ENCODE results near the gene ANKRD55.
"Not testable (repeated sequence)": the region's sequence is repeated elsewhere in the genome, so short reads cannot be mapped to it uniquely, and the experiment has no call there.

Gene ANKRD55

DNA sequence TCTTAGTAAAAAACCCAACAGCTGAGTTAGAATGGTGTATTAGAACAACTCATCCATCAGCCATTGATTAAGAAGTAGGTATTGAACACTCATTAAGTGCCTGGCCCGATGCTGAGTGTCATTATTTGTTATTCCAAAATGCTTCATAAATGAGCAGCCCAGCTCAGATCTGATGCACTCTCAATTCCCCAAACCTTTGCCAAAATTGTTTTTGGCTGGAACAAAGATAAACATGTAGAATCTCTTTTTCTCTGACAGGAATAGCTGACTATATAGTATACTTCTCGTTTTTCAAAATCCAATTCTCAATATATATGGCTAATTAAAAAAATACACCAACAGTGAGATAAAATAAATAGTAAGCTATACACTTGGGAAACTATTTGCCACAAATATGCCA is 20.0 kb upstream of the ANKRD55 start:
- no peak for DNase-seq (ENCODE audit: low read depth in 2 of 2)

GRCh38 chr5:56251918-56252553 is 18.9 kb upstream of the ANKRD55 start:
- no peak for DNase-seq (ENCODE audit: low read depth in 2 of 2)

GRCh38 chr5:56251440-56251839 is 18.3 kb upstream of the ANKRD55 start:
- DNase-seq (ENCODE audit: low read depth in 2 of 2) = no peak

- DNase-seq (ENCODE audit: low read depth in 2 of 2) = no peak
Measured at GRCh38 chr5:56250011-56250410, 16.9 kb upstream of the ANKRD55 start.

- not testable (repeated sequence) for DNase-seq (ENCODE audit: low read depth in 2 of 2)
Measured at GRCh38 chr5:56249085-56249484, 16.0 kb upstream of the ANKRD55 start.

DNA sequence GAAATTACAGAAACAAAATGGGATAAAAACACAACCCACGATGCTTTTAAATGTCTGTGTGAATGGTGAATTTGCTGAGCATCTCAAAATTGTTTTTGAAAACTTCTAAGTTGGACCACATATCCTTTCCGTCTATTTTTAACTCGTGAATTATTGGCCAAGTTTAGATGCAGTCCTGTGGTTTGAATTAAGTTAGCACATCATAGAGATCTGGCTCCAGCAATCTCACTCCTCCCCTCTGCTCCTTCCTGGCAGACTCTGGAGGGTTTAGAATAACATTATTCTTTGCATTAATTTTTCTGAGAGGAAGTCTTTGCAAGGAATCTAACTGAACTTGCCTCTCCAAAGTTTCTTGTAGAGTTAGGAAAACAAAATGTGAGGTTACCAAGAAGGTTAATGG is 14.5 kb upstream of the ANKRD55 start:
- DNase-seq (ENCODE audit: low read depth in 2 of 2) = no peak

- no peak for DNase-seq (ENCODE audit: low read depth in 2 of 2)
Measured at GRCh38 chr5:56246769-56247168, 13.6 kb upstream of the ANKRD55 start.

GRCh38 chr5:56245481-56245880 is 12.4 kb upstream of the ANKRD55 start:
- DNase-seq (ENCODE audit: low read depth in 2 of 2) = no peak

DNA sequence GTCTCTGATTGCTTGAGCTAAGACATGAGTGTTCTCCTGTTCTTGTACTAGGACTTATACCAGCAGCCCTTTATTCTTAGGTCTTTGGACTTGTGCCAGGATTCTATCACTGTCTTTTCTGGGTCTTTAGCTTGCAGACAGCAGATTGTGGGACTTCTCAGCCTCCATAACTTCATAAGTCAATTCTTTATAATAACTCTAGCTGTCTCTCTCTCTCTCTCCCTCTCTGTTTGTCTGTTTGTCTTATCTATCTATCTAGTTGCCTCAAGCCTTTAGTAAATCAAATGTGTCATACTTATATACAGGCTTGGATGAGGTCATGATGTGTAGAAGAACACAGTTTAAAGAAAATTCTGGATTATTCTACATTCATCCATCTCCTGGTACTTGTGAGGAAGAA is 11.5 kb upstream of the ANKRD55 start:
- DNase-seq (ENCODE audit: low read depth in 2 of 2) = no peak

DNA sequence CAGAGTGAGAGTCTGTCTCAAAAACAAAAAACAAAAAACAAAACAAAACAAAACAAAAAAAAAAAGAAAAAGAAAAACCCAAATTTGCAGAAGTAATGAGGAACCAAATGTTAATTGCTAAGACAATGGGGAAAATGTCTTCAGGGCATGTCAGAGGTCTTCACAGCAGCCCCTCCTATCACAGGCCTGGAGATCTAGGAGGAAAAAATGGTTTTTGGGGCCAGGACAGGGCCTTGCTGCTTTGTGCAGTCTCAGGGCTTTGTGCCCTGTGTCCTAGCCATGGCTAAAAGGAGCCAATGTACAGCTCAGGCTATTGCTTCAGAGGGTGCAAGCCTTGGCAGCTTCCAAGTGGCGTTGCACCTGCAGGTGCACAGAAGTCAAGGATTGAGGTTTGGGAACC is 9.1 kb upstream of the ANKRD55 start:
- DNase-seq (ENCODE audit: low read depth in 2 of 2) = not testable (repeated sequence)

- no peak for DNase-seq (ENCODE audit: low read depth in 2 of 2)
Measured at GRCh38 chr5:56232538-56232937, 592 bp downstream of the ANKRD55 start.

- no peak for DNase-seq (ENCODE audit: low read depth in 2 of 2)
Measured at GRCh38 chr5:56230576-56230975, 2.6 kb downstream of the ANKRD55 start.

- DNase-seq (ENCODE audit: low read depth in 2 of 2) = no peak
Measured at GRCh38 chr5:56229111-56229510, 4.0 kb downstream of the ANKRD55 start.

DNA sequence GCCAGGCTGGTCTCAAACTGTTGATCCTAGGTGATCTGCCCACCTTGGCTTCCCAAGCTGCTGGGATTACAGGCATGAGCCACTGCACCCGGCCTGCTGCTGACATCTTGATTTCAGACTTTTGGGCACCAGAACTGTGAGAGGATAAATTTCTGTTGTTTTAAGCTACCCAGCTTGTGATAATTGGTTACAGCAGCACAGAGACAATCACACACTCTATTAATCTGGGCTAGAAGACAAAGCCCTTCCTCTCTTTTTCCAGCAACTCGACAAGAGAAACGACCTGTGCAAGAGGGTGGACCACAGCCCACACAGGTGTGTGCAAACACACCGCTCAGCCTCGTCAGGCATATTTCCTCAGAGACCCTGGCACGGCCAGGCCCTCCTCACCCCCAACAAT is 4.5 kb downstream of the ANKRD55 start:
- DNase-seq (ENCODE audit: low read depth in 2 of 2) = no peak

GRCh38 chr5:56227691-56228090 is 5.4 kb downstream of the ANKRD55 start:
- no peak for DNase-seq (ENCODE audit: low read depth in 2 of 2)

DNA sequence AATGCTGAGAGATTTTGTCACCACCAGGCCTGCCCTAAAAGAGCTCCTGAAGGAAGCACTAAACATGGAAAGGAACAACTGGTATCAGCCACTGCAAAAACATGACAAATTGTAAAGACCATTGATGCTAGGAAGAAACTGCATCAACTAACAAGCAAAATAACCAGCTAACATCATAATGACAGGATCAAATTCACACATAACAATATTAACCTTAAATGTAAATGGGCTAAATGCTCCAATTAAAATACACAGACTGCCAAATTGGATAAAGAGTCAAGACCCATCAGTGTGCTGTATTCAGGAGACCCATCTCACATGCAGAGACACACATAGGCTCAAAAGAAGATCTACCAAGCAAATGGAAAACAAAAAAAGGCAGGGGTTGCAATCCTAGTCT is 9.8 kb downstream of the ANKRD55 start:
- not testable (repeated sequence) for DNase-seq (ENCODE audit: low read depth in 2 of 2)

DNA sequence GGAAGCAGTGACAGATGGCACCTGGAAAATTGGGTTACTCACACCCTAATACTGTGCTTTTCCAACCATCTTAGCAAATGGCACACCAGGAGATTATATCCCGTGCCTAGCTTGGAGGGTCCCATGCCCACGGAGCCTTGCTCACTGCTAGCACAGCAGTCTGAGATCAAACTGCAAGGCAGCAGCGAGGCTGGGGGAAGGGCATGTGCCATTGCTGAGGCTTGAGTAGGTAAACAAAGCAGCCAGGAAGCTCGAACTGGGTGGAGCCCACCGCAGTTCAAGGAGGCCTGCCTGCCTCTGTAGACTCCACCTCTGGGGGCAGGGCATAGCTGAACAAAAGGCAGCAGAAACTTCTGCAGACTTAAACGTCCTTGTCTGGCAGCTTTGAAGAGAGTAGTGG is 11.5 kb downstream of the ANKRD55 start:
- DNase-seq (ENCODE audit: low read depth in 2 of 2) = not testable (repeated sequence)

DNA sequence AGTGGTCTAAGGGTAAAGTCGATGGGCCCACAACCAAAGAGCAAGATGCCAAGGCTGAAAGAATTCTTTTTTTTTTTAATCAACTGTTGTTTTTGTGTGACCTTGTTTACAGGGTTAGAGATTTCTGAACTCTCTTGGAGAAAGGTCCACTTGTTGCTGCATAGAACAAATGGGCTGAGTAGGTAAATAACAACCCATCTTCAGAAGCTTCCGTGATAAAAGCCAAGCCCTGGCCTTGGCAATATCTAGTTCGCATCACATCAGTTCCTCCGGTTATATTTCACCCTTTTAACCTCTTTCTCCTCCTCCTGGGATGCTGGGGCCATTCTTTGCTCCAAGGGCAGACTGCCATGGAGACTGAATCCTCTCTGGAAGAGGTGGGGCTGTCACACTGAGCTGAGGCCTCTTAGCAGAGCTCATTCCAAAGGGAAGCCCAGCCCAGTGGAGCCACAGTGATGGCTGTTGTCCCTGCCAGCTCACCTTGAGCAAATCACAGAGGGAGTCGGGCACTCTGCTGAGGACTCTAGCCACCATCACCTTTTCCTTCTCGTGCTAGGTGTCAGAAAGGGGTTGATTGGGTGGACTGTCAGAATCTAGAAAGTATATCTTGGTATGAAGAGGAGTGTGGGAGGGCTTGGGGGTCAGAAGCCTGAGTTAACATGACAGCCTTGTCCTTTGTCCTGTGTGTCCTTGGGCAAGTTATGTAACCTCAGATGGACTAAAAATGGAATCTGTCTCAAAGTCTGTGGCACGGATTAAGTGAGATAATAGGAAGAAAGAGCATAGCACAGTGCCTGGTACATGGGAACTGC is 17.9 kb downstream of the ANKRD55 start:
- DNase-seq (ENCODE audit: low read depth in 2 of 2) = no peak

- DNase-seq (ENCODE audit: low read depth in 2 of 2) = not testable (repeated sequence)
Measured at GRCh38 chr5:56213886-56214535, 19.1 kb downstream of the ANKRD55 start.

- no peak for DNase-seq (ENCODE audit: low read depth in 2 of 2)
Measured at GRCh38 chr5:56212130-56212879, 20.8 kb downstream of the ANKRD55 start.

- no peak for DNase-seq (ENCODE audit: low read depth in 2 of 2)
Measured at GRCh38 chr5:56211298-56211865, 21.7 kb downstream of the ANKRD55 start.

DNA sequence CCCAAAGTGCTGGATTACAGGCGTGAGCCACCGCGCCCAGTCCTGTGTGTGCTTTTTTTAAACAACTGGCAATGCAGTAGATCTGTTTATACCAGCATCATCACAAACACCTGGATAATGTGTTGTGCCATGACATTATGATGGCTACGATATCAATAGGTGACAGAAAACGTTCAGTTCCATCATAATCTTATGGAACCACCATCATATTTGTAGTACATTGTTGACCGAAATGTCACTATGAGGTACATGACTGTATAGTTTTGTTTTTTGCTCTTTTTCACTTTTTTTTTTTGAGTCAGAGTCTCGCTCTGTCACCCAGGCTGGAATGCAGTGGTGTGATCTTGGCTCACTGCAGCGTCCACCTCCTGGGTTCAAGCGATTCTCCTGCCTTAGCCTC is 24.4 kb downstream of the ANKRD55 start:
- no peak for DNase-seq (ENCODE audit: low read depth in 2 of 2)

Measured in stimulated activated CD8-positive, alpha-beta memory T cell treated with anti-CD3 and anti-CD28 coated beads, Interleukin-2, amount 100 ng/mL, for 1 hour (primary cell).